Body of pancreas (tissue), 4 donors: ENCODE measurements around the gene OR51G1. TPM values are rescaled to one million over a fixed set of nuclear protein-coding genes. Genes with fewer than 3 reads are reported as not detected.

Source experiments
- ATAC-seq: fragments of 150-250 bp; one replicate; pipeline ENCODE4 v1.9.1; 2016
- DNase-seq, 4 donors: peaks; one replicate each; pipeline ENCODE4 v3.0.0-alpha.2; 2019
- H3K27ac ChIP-seq, 4 donors: fragments of 200-600 bp; sonication (generic); 1 replicate in 3 of 4; 2 replicates in 1 of 4; pipeline versions ENCODE4 v1.5.1 to v1.6.1; 2016 to 2019; ENCODE audit warnings: mild to moderate bottlenecking in 1 of 4, mixed read lengths in 1 of 4, moderate library complexity in 1 of 4
- H3K27me3 ChIP-seq, 2 donors: fragments of 200-600 bp; sonication (generic); one replicate each; pipeline ENCODE4 v1.6.0; 2016; ENCODE audit warnings: mild to moderate bottlenecking in 1 of 2
- H3K36me3 ChIP-seq, 2 donors: fragments of 200-600 bp; sonication (generic); replicated peaks in 1 of 2; 2 replicates each; pipeline ENCODE4 v1.5.1; 2016; ENCODE audit warnings: low read depth in 2 of 2; ENCODE audit not compliant: insufficient read depth in 1 of 2
- H3K4me1 ChIP-seq: fragments of 200-600 bp; sonication (generic); one replicate; pipeline ENCODE4 v1.6.0; 2016
- H3K4me3 ChIP-seq, 2 donors: fragments of 200-600 bp; sonication (generic); 1 replicate in 1 of 2; 2 replicates in 1 of 2; pipeline ENCODE4 v1.5.1; 2016 to 2019
- H3K9me3 ChIP-seq, 3 donors: fragments of 200-600 bp; sonication (generic); 1 replicate in 2 of 3; 2 replicates in 1 of 3; pipeline ENCODE4 v1.5.1; 2016
- POLR2A ChIP-seq, 3 donors: fragments of 450-650 bp; IDR thresholded peaks; one replicate each; pipeline ENCODE4 v1.6.1; 2016; ENCODE audit warnings: antibody characterized with exemption in 3 of 3, mild to moderate bottlenecking in 2 of 3
- WGBS, 2 donors: methylation state at CpG; one replicate each; pipeline ENCODE4 v1.1.5; 2017; 5-methylcytosine and 5-hydroxymethylcytosine counted together
- intact Hi-C: fragments of 100-400 bp; cut with DNase I; formaldehyde crosslinking; loops from one replicate; pipeline ENCODE4 v1.15.1; 2023
- total RNA-seq, 2 donors: library from RNA; depleted of rRNA; stranded (reverse); fragments of >200 nt; gene quantifications; one replicate each; pipeline ENCODE4 v1.1.0, GENCODE V29; 2016
- TF ChIP-seq, protein P1 (sequence below), 7 experiments: fragments of 450-650 bp in 4 of 7; fragments of 200-600 bp in 3 of 7; sonication (generic) in 3 of 7; IDR thresholded peaks; one replicate each; pipeline ENCODE4 v1.5.1; 2016 to 2019; ENCODE audit warnings: antibody characterized with exemption in 7 of 7

Gene OR51G1
- total RNA-seq, 2 donors from 2014 or later: not detected

DNA sequence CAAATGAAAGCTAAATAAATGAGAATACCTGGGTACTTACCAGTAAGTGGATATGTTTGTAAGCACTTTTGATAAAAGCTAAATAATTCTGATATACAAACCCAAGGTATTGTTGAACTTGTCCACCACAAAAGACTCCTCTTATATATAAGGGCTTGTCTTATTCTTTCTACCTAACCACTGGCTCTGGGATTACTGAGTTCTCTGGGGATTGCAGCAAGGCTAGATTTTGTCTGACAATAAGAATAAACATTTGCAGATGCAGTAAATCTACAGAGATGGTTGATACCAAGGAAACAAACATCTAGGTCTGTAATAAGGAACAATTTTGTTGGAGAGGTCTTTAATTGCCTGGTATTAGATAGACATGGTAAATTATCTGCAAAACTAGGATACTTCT is 23.4 kb upstream of the OR51G1 start, which contains the start of gene OR51A4:
TSS of gene OR51A4 (minus strand) at position 101 of the 400 bp plus-strand sequence. CDS start 505 bp downstream, outside the sequence.
- H3K27ac ChIP-seq: no peak within 1 kb of the TSS
- H3K27me3 ChIP-seq: no peaks in the 10 kb centered on the region
- H3K9me3 ChIP-seq: no peaks in the 10 kb centered on the region
- ATAC-seq (no peak), DNase-seq (no peak)
- no peak within 1 kb of the TSS for H3K4me3 ChIP-seq
- H3K36me3 ChIP-seq: no peaks in the 10 kb centered on the region
- H3K4me1 ChIP-seq: no peaks in the 10 kb centered on the region
- intact Hi-C loops: no loop called here
- TF ChIP-seq POLR2A (IDR thresholded peaks at IDR 0.05): no peak
- TF ChIP-seq, protein P1, sequence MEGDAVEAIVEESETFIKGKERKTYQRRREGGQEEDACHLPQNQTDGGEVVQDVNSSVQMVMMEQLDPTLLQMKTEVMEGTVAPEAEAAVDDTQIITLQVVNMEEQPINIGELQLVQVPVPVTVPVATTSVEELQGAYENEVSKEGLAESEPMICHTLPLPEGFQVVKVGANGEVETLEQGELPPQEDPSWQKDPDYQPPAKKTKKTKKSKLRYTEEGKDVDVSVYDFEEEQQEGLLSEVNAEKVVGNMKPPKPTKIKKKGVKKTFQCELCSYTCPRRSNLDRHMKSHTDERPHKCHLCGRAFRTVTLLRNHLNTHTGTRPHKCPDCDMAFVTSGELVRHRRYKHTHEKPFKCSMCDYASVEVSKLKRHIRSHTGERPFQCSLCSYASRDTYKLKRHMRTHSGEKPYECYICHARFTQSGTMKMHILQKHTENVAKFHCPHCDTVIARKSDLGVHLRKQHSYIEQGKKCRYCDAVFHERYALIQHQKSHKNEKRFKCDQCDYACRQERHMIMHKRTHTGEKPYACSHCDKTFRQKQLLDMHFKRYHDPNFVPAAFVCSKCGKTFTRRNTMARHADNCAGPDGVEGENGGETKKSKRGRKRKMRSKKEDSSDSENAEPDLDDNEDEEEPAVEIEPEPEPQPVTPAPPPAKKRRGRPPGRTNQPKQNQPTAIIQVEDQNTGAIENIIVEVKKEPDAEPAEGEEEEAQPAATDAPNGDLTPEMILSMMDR (IDR thresholded peaks at IDR 0.05): no peak

DNA sequence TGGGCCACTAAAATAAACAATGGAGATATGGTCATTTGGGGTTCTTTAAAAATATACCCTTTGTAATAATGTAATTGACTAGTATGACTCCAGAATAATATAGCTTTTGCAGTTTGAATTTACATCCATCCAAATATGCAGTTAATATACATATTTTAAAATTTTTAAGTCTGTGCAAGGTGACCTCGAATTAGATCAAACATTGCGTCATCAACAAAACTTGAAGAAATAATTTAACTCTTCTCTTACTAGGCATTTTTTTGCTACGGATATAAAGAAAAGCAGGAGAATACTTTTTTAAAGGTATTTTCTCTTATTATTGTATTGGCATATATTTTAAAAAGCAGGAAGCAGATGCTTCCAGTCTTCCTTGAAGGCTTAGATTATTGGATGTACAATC is 12.6 kb upstream of the OR51G1 start:
- H3K27me3 ChIP-seq: no peaks in the 10 kb centered on the region
- H3K4me1 ChIP-seq: no peaks in the 10 kb centered on the region
- DNase-seq (no peak), ATAC-seq (no peak)
- intact Hi-C loops: no loop called here
- H3K4me3 ChIP-seq: no peak overlapping the region
- H3K27ac ChIP-seq: no peak overlapping the region
- no peaks in the 10 kb centered on the region for H3K36me3 ChIP-seq
- no peaks in the 10 kb centered on the region for H3K9me3 ChIP-seq
- WGBS, 2 donors: 43% methylated on average over 3 of the region's 3 CpGs
- TF ChIP-seq, protein P1 (IDR thresholded peaks at IDR 0.05): no peak
- no peak for TF ChIP-seq POLR2A (IDR thresholded peaks at IDR 0.05)

DNA sequence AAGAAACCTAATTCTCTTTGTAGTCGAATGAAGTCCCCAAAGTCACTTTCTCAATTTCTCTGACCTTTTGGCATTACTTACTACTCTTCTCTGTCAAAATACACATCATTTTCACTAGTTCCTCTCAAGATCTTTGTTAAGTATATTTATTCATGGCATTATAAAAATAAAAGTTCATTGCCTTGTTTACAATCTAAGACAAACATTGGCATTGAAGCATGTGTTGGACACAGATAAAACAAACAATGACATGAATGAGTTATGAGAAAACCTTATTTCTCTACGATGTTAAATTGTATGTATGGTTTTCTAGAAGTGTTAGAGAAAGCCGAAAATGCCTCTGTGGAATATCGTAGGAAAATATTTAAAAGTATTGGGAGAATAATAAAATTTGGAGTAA is 8.6 kb upstream of the OR51G1 start:
- DNase-seq: no peak
- no peaks in the 10 kb centered on the region for H3K9me3 ChIP-seq
- intact Hi-C loops: no loop called here
- H3K4me1 ChIP-seq: no peaks in the 10 kb centered on the region
- TF ChIP-seq POLR2A (IDR thresholded peaks at IDR 0.05): no peak
- TF ChIP-seq, protein P1 (IDR thresholded peaks at IDR 0.05): no peak
- WGBS, 2 donors: 63 to 64% methylated on average over 4 of the region's 4 CpGs
- no peak for ATAC-seq
- no peaks in the 10 kb centered on the region for H3K27me3 ChIP-seq
- no peak overlapping the region for H3K4me3 ChIP-seq
- no peaks in the 10 kb centered on the region for H3K36me3 ChIP-seq
- H3K27ac ChIP-seq: no peak overlapping the region

DNA sequence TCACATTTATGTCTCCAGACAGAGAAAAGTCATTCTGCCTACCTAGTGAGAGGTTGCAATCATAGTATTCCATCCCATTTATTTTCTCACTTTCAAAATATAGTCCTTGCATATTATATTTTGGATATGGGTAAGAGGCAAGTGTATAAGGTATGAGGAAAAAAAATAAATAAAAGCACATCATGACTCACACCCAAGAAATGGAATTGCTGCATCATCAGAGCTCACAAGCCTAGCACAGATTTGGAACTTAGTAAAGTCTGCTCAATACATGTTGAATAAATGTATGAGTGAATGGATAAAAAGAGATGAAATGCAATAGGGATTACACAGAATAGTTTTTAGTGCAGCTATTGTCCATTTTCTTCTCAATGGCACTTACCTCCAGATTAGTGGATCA is 2.5 kb upstream of the OR51G1 start:
- intact Hi-C loops: no loop called here
- H3K4me3 ChIP-seq: no peak overlapping the region
- TF ChIP-seq, protein P1 (IDR thresholded peaks at IDR 0.05): no peak
- TF ChIP-seq POLR2A (IDR thresholded peaks at IDR 0.05): no peak
- H3K36me3 ChIP-seq: no peaks in the 10 kb centered on the region
- no peaks in the 10 kb centered on the region for H3K4me1 ChIP-seq
- H3K27ac ChIP-seq: no peak overlapping the region
- ATAC-seq (no peak), DNase-seq (no peak)
- no peaks in the 10 kb centered on the region for H3K9me3 ChIP-seq
- no peaks in the 10 kb centered on the region for H3K27me3 ChIP-seq

DNA sequence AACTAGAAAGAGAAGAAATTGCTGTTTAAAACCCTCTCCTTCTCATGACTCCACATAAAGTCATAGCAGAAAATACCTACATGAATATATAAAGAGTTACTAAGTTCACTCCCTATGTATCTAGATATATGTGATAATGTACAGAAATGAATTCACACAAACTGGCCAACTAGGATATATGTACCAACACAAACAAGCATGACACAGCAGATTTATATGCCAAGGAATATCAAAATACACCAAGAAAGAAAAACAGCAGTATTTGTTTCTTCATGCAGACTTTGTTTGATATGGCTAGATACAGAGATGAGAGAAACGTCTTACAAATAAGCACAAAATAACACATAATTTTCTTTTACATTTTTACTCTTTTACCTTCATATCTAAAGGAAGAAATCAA is 1.8 kb downstream of the OR51G1 start:
- ATAC-seq: no peak
- no peak for DNase-seq
- TF ChIP-seq, protein P1 (IDR thresholded peaks at IDR 0.05): no peak
- TF ChIP-seq POLR2A (IDR thresholded peaks at IDR 0.05): no peak
- Histone ChIP-seq H3K36me3 (no peaks in the 10 kb centered on the region), H3K27me3 (no peaks in the 10 kb centered on the region), H3K4me1 (no peaks in the 10 kb centered on the region), H3K27ac (no peak overlapping the region), H3K4me3 (no peak overlapping the region), H3K9me3 (no peaks in the 10 kb centered on the region)
- intact Hi-C loops: no loop called here
- 28 to 31% methylated on average over 1 of the region's 1 CpG for WGBS, 2 donors
